Aorta (tissue), 5 donors: ENCODE measurements around the gene RALGAPB. TPM values are rescaled to one million over a fixed set of nuclear protein-coding genes. Genes with fewer than 3 reads are reported as not detected.

Experiments used
- ATAC-seq: fragments of 200-7000 bp; cut with Tn5 transposase; one replicate; pipeline ENCODE4 v1.9.1; 2022; ENCODE audit warnings: moderate library complexity; ENCODE audit not compliant: low FRiP score
- DNase-seq, 2 donors: peaks; one replicate each; pipeline ENCODE4 v3.0.0-alpha.2; 2020
- H3K27ac ChIP-seq, 2 donors: one replicate each; pipeline ENCODE4 v1.5.1; 2013; ENCODE audit warnings: low read length in 2 of 2, mild to moderate bottlenecking in 2 of 2, moderate library complexity in 2 of 2, control low read depth in 1 of 2, inconsistent platforms in 1 of 2, low read depth in 1 of 2
- H3K27me3 ChIP-seq, 2 donors: one replicate each; pipeline ENCODE4 v1.6.1; 2013; ENCODE audit warnings: control low read depth in 1 of 2, low read length in 1 of 2, mild to moderate bottlenecking in 1 of 2, moderate library complexity in 1 of 2; ENCODE audit not compliant: insufficient read depth in 2 of 2, control insufficient read depth in 1 of 2
- H3K36me3 ChIP-seq, 2 donors: one replicate each; pipeline ENCODE4 v1.6.1; 2013; ENCODE audit warnings: control low read depth in 1 of 2, low read length in 1 of 2, mild to moderate bottlenecking in 1 of 2; ENCODE audit not compliant: insufficient read depth in 2 of 2, control insufficient read depth in 1 of 2
- H3K4me1 ChIP-seq, 2 donors: one replicate each; pipeline ENCODE4 v1.6.1; 2013; ENCODE audit warnings: low read length in 2 of 2, control low read depth in 1 of 2, mild to moderate bottlenecking in 1 of 2, moderate library complexity in 1 of 2; ENCODE audit not compliant: insufficient read depth in 2 of 2, control insufficient read depth in 1 of 2
- H3K4me3 ChIP-seq, 2 donors: one replicate each; pipeline ENCODE4 v1.5.1; 2013; ENCODE audit warnings: low read length in 2 of 2, control low read depth in 1 of 2, mild to moderate bottlenecking in 1 of 2
- H3K9me3 ChIP-seq: one replicate; pipeline ENCODE4 v1.6.1; 2013; ENCODE audit warnings: mild to moderate bottlenecking, low read length; ENCODE audit not compliant: control insufficient read depth
- WGBS, 2 donors: extraction: QIAGEN DNeasy Blood & Tissue Kit; methylation state at CpG; one replicate each; pipeline ENCODE4 v1.1.7; 2013; 5-methylcytosine and 5-hydroxymethylcytosine counted together
- intact Hi-C, 2 donors: fragments of 100-400 bp; cut with DNase I; formaldehyde crosslinking; loops; one replicate each; pipeline versions ENCODE4 v1.14.2 to v1.15.0; 2022
- polyA plus RNA-seq, 2 donors: library from polyadenylated mRNA; stranded (reverse); fragments of 200-250 nt; gene quantifications; one replicate each; pipeline ENCODE4 v1.2.3, GENCODE V29; 2013
- total RNA-seq, 2 donors: library from RNA; stranded (reverse); fragmentation: NEBNext Ultra II Directional; extraction: Animal tissue kit (Norgen Biotek cat#: 25700); gene quantifications; one replicate each; pipeline ENCODE4 v1.2.1, GENCODE V29; 2021
- donor health status: healthy with polysubstance abuse.
- donor health status: Bipolar disorder and iron deficiency.
- donor health status: DM: no; HTN: no; CAD: no.
- donor health status: DM: no; HTN: no; CAD: no.
- donor health status: DM: yes; HTN: yes; CAD: no.

Gene RALGAPB
- total and polyA plus RNA-seq, 4 donors = 5.9 to 41.3 (median 24.1) TPM

DNA sequence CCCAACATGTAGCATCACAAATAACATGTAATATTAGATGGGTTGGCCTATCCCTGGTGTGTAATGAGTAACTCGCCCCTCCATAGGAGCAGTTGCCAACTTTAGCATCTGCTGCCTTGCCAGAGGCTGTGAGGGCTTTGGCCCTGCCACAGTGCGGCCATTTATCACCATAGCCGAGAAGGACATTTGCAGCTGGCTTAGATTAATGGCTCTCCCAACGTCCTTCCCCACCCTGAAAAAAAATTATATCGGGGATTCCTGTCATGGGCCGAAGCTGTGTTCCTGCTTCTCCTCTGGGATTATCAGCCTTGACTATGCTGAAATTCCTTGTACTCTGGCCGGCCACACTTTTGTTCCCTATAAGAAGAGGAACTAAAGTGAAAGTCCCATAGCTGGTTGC is 100.8 kb downstream of the RALGAPB start:
- DNase-seq (no peak), ATAC-seq (no peak)
- Histone ChIP-seq H3K27me3 (no peaks in the 10 kb centered on the region), H3K27ac (no peak overlapping the region), H3K4me1 (no peaks in the 10 kb centered on the region), H3K36me3 (peaks cover 11 to 12% of the 10 kb centered on the region in 2 donors), H3K4me3 (no peak overlapping the region), H3K9me3 (no peaks in the 10 kb centered on the region)
- 59 to 67% methylated on average over 7 of the region's 7 CpGs for WGBS, 2 donors
- intact Hi-C loops = no loop called here

DNA sequence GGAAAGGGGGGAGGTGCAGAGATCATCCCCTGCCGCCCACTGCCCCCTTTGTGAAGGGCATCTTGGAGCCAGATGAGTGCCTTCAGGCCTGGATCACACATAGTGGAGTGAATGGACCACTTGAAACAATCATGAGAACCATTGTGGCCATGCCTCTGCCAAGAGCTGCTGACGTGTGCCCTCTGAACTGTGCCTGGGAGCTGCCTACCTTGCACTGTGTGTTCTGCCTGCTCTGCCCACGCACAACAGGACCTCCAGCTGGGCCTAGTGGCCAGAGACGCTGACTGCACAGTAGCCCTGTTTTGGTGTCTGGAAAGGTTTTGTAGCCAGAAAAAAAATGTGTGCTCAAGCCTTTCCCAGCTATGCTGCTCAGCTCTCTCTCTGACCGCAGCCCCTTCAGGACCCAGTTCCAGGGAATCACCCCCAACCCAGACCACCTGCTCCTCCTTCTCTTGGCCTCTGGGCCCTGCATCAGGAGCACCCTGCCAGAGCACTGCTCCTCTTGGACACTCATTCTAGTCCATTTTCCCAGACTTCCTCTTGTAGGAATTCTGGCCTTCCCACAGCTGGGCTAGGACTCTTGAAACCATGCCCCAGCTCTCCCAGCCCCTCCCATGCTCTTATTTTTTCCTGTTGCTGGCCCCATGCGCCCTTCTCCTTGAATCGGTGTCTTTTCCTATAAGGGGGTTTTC is 106.7 kb downstream of the RALGAPB start:
- Histone ChIP-seq H3K27ac (no peak overlapping the region), H3K36me3 (peaks cover 0 to 6% of the 10 kb centered on the region in 2 donors), H3K27me3 (no peaks in the 10 kb centered on the region), H3K4me1 (no peaks in the 10 kb centered on the region), H3K9me3 (no peaks in the 10 kb centered on the region), H3K4me3 (no peak overlapping the region)
- intact Hi-C loops = no loop called here
- ATAC-seq = no peak
- no peak for DNase-seq
- 47 to 50% methylated on average over 7 of the region's 7 CpGs for WGBS, 2 donors

DNA sequence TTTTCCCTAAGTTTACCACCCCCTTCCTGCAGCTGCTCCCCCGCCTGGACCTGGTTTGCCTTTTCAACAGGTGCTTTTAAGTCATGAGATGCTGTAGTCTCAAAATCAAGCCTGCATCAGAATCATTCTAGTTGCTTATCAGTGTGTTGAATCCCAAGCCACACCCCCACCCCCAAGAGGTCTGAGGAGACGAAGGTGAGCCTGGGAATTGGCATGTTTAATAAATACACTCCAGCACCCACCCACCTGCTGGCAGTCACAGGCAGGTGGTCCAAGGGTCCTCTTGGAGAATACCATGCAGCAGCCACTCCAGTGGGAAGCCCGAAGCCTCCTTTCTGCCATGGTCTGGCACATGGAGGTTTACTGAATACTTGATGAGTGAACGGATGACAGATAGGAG is 107.3 kb downstream of the RALGAPB start:
- Histone ChIP-seq H3K4me1 (no peaks in the 10 kb centered on the region), H3K4me3 (no peak overlapping the region), H3K9me3 (no peaks in the 10 kb centered on the region), H3K27me3 (no peaks in the 10 kb centered on the region), H3K36me3 (peaks cover 0 to 6% of the 10 kb centered on the region in 2 donors), H3K27ac (no peak overlapping the region)
- 73 to 76% methylated on average over 4 of the region's 4 CpGs for WGBS, 2 donors
- ATAC-seq = no peak
- intact Hi-C loops = no loop called here
- no peak for DNase-seq

DNA sequence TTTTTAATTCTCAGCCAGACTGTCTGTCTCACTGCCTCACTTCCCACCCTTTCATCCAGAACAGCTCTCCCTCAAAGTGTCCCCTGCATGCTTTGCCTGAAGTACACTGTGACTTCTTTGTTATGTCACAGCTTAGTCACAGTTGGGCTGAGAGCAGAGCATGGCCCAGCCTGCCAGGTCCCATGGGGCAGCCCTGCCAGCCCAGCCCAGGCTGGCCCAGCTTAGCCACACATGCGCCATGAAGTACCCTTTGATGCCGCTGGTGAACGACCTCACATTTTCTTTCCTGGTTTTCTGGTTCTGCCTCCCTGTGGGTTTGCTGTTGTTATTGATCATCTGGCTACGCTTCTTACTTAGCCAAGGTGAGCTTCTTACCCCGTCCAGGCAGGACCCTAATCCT is 108.4 kb downstream of the RALGAPB start, which contains the start of gene ADIG:
TSS of gene ADIG (plus strand) at position 185 of the 400 bp plus-strand sequence. CDS start at position 239, 54 bp downstream.
- H3K36me3 ChIP-seq = peaks cover 0 to 3% of the 10 kb centered on the region in 2 donors
- DNase-seq (no peak), ATAC-seq (peak; percentile 72)
- WGBS, 2 donors = 21 to 23% methylated on average over 5 of the region's 5 CpGs
- no peak within 1 kb of the TSS for H3K27ac ChIP-seq
- no peak within 1 kb of the TSS for H3K4me3 ChIP-seq
- no peaks in the 10 kb centered on the region for H3K27me3 ChIP-seq
- H3K9me3 ChIP-seq = no peaks in the 10 kb centered on the region
- intact Hi-C loops = no loop called here
- H3K4me1 ChIP-seq = no peaks in the 10 kb centered on the region

DNA sequence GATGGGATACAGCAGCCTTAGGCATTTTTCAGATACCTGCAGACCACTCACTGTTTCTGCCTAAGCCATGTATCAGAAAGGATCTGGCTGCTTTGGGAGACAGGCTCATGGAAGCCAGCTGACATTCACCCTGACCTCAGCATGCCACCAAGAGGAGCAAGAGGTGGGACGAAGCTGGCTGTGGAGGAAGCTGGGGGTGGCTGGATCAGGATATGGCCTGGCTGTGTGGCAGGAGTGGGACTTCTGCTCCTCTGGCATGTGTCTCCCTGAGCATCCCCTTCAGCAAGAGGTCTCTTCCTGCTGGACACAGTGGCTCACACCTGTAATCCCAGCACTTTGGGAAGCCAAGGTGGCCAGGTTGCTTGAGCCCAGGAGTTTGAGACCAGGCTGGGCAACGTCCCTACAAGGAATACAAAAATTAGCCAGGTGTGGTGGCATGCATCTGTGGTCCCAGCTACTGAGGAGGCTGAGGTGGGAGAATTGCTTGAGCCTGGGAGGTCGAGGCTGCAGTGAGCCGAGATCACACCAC is 109.3 kb downstream of the RALGAPB start:
- Histone ChIP-seq H3K9me3 (no peaks in the 10 kb centered on the region), H3K27me3 (no peaks in the 10 kb centered on the region), H3K4me1 (no peaks in the 10 kb centered on the region), H3K36me3 (peaks cover 0 to 3% of the 10 kb centered on the region in 2 donors), H3K4me3 (no peak overlapping the region), H3K27ac (no peak overlapping the region)
- 77 to 80% methylated on average over 4 of the region's 4 CpGs for WGBS, 2 donors
- no peak for ATAC-seq
- intact Hi-C loops = no loop called here
- no peak for DNase-seq

DNA sequence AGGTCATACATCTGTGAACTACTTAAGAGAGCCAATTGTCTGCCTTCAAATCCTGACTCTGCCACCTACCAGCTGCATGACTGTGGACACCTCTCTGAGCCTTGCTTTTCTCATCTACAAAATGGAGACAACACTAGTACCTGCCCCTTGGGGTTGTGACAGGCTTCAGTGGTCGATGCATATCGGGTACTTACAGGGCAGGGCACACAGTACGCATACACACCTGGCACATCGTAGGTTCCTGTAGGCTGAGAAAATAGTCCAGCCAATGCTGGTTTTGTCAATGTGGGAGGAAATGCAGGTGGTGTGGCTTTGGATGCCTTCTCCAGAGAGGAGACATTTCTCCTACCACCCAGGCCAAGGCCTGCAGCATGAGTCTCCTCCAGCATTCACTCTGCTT is 110.7 kb downstream of the RALGAPB start:
- WGBS, 2 donors = 91 to 93% methylated on average over 4 of the region's 4 CpGs
- ATAC-seq = no peak
- no peaks in the 10 kb centered on the region for H3K36me3 ChIP-seq
- no peaks in the 10 kb centered on the region for H3K27me3 ChIP-seq
- no peak overlapping the region for H3K27ac ChIP-seq
- intact Hi-C loops = no loop called here
- H3K4me3 ChIP-seq = no peak overlapping the region
- no peaks in the 10 kb centered on the region for H3K9me3 ChIP-seq
- DNase-seq = no peak
- no peaks in the 10 kb centered on the region for H3K4me1 ChIP-seq

DNA sequence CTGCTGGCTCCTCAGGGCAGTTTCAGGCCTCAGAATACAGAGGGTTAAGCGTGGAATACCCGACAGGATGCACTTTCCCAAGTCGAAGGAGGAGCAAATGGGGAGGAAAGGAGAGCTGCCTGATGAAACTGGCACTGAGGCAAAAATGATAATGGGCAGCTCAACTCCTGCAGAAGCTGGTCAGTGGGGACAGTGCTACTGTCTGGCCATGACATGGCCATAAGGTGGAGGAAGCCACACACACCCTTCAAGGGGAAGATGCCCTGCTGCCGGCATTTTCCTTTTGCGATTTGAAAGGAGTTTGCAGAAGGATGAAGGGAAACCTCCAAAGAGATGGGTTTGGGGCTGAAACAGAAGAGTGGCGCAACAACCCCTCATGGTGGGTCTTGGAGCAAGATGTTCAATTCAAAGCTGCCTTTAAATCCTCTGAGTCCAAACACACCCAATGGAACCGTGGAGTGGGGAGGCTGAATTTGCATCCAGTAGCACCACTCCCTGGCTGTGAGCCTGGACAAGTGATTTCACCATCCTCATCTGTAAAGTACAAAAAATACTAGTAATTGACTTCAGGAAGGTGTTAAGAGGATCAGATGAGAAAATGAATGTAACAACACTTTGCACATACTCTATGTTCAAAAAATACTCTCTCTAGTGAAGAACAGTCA is 111.6 kb downstream of the RALGAPB start:
- no peak overlapping the region for H3K27ac ChIP-seq
- DNase-seq = no peak
- H3K27me3 ChIP-seq = no peaks in the 10 kb centered on the region
- no peaks in the 10 kb centered on the region for H3K36me3 ChIP-seq
- no peaks in the 10 kb centered on the region for H3K4me1 ChIP-seq
- intact Hi-C loops = no loop called here
- no peak overlapping the region for H3K4me3 ChIP-seq
- no peak for ATAC-seq
- 43 to 51% methylated on average over 7 of the region's 7 CpGs for WGBS, 2 donors
- no peaks in the 10 kb centered on the region for H3K9me3 ChIP-seq

DNA sequence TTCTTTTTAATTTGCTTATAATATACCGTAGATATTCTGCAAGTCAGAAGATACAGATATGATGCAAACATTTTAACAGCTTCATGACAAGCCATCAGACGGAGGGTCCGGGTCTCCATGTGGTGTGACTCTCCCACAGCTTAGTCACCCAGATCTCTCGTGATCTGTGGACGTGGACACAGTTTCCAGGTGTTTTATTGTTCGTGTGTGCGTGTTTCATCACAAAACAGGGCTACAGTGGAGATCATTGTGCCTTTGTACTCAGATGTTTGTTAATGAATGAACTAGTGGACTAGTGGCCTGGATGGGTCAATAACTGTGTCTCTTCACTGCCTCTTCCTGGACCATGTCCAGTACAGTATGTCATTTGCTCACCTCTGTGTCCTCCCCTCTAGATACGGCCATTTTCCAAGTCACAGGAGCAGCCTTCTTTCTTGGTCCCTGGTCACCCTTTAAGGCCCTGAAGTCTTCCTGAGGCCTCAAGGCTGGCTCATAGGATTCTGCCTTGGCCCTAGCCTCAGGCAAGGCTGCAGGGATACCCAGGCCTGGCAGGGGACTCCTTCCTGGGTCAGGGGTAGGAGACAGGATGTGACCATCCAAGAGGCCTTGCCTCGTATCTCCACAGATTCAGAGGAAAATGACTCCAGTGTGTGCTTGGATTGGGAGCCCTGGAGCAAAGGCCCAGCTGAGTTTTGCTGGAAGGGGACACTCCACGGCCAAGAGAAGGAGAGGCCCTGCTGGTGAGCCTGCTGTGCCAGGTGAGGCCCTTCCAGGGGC is 112.9 kb downstream of the RALGAPB start:
- no peaks in the 10 kb centered on the region for H3K27me3 ChIP-seq
- H3K4me3 ChIP-seq = no peak overlapping the region
- H3K4me1 ChIP-seq = no peaks in the 10 kb centered on the region
- ATAC-seq = no peak
- 81 to 85% methylated on average over 10 of the region's 10 CpGs for WGBS, 2 donors
- DNase-seq = no peak
- no peaks in the 10 kb centered on the region for H3K36me3 ChIP-seq
- no peaks in the 10 kb centered on the region for H3K9me3 ChIP-seq
- intact Hi-C loops = no loop called here
- no peak overlapping the region for H3K27ac ChIP-seq
